Measurements from ENCODE around the gene ZBTB7A.
"Not testable (repeated sequence)": the region's sequence is repeated elsewhere in the genome, so short reads cannot be mapped to it uniquely, and the experiment has no call there.

- TF ChIP-seq MAX (IDR thresholded peaks at IDR 0.05; ENCODE audit: low read depth, low read length); CTCF (IDR thresholded peaks at IDR 0.05; ENCODE audit: low read depth, low read length); POLR2A (IDR thresholded peaks at IDR 0.05; ENCODE audit: extremely low read depth, insufficient read length): not testable (repeated sequence)
Measured at GRCh38 chr19:4005436-4005835, 61.3 kb downstream of the ZBTB7A start.

Measured in NB4 (cell line).